A673 (cell line): ENCODE results near the gene GAK. TPM values are rescaled to one million over a fixed set of nuclear protein-coding genes. Genes with fewer than 3 reads are reported as not detected.

Experiments used
- BruUV-seq: library from RNA; stranded (reverse); fragments of 400-500 nt; replicated peaks from 2 replicates; lab custom pipeline; 2021; lab: Mats Ljungman, UMichigan
- CTCF ChIA-PET: fragments of 300-600 bp; sonication (Branson Sonifier 250); formaldehyde crosslinking; loops from one replicate; lab custom pipeline; 2022; ENCODE audit warnings: antibody characterized with exemption; lab: Charles Lee
- POLR2A ChIA-PET: fragments of 300-600 bp; sonication (Branson Sonifier 250); formaldehyde crosslinking; loops from one replicate; lab custom pipeline; 2022; ENCODE audit warnings: antibody characterized with exemption; ENCODE audit not compliant: low non-redundant PET; lab: Charles Lee
- DNase-seq: peaks from one replicate; pipeline ENCODE4 v3.0.0-alpha.2; 2015; ENCODE audit warnings: low spot score
- H3K27ac ChIP-seq: fragments of 200-600 bp; sonication (generic); 2 replicates; pipeline ENCODE4 v1.5.1; 2016; ENCODE audit warnings: mixed run types, low read depth, mild to moderate bottlenecking, mixed read lengths, antibody characterized with exemption, low read length; ENCODE audit not compliant: poor library complexity, severe bottlenecking
- H3K27me3 ChIP-seq: fragments of 200-600 bp; sonication (generic); replicated peaks from 2 replicates; pipeline ENCODE4 v1.6.1; 2017; ENCODE audit warnings: mixed run types, low read depth, mild to moderate bottlenecking, mixed read lengths, antibody characterized with exemption, low read length; ENCODE audit not compliant: insufficient read depth, poor library complexity
- H3K36me3 ChIP-seq: fragments of 200-600 bp; sonication (generic); 2 replicates; pipeline ENCODE4 v1.6.1; 2016; ENCODE audit warnings: mixed run types, mild to moderate bottlenecking, mixed read lengths, antibody characterized with exemption, low read length; ENCODE audit not compliant: insufficient read depth, poor library complexity, severe bottlenecking
- H3K4me1 ChIP-seq: fragments of 200-600 bp; sonication (generic); 2 replicates; pipeline ENCODE4 v1.6.1; 2017; ENCODE audit warnings: mixed run types, mild to moderate bottlenecking, mixed read lengths, antibody characterized with exemption, low read length; ENCODE audit not compliant: insufficient read depth, poor library complexity, severe bottlenecking
- H3K4me3 ChIP-seq: fragments of 200-600 bp; sonication (generic); 2 replicates; pipeline ENCODE4 v1.5.1; 2016; ENCODE audit warnings: low read depth, mixed run types, mild to moderate bottlenecking, mixed read lengths, low read length; ENCODE audit not compliant: poor library complexity, severe bottlenecking
- H3K9me3 ChIP-seq: fragments of 200-600 bp; sonication (generic); 2 replicates; pipeline ENCODE4 v1.6.1; 2016; ENCODE audit warnings: mixed run types, low read depth, mild to moderate bottlenecking, mixed read lengths, antibody characterized with exemption, low read length; ENCODE audit not compliant: poor library complexity, severe bottlenecking
- CTCF ChIP-seq: fragments of 300-800, 200-600 bp; sonication (generic); conservative IDR thresholded peaks from 2 replicates; pipeline ENCODE4 v1.5.1; 2017; ENCODE audit warnings: low read depth, mild to moderate bottlenecking, antibody characterized with exemption, low read length, moderate library complexity, mixed read lengths
- EZH2 ChIP-seq: fragments of 200-600 bp; sonication (generic); IDR thresholded peaks from 2 replicates; pipeline ENCODE4 v1.6.1; 2017; ENCODE audit warnings: borderline replicate concordance, low read depth, mild to moderate bottlenecking, mixed read lengths, antibody characterized with exemption, low read length; ENCODE audit not compliant: poor library complexity, severe bottlenecking
- intact Hi-C: fragments of 100-400 bp; cut with micrococcal nuclease; formaldehyde crosslinking; loops from one replicate; pipeline ENCODE4 v1.10.0; 2022; ENCODE audit not compliant: unreplicated experiment
- total RNA-seq: library from RNA; stranded (reverse); gene quantifications from 2 replicates; pipeline ENCODE4 v1.2.3, GENCODE V29; 2021

The GAK gene
- total RNA-seq, 1 experiment from 2014 or later: 96.2 TPM

GRCh38 chr4:884259-884658, 47.9 kb downstream of the GAK start:
- CTCF ChIA-PET: no interaction called here
- H3K27me3 ChIP-seq: no peaks in the 10 kb centered on the region
- intact Hi-C loops: no loop called here
- no peak overlapping the region for H3K4me3 ChIP-seq
- no peak overlapping the region for H3K27ac ChIP-seq
- POLR2A ChIA-PET: no interaction called here
- no peaks in the 10 kb centered on the region for H3K9me3 ChIP-seq
- no peak for TF ChIP-seq CTCF
- H3K36me3 ChIP-seq: peaks cover 4% of the 10 kb centered on the region
- no peaks in the 10 kb centered on the region for H3K4me1 ChIP-seq
- no peak for DNase-seq
- no TSS peak for BruUV-seq

GRCh38 chr4:883377-884095, 48.6 kb downstream of the GAK start:
- no peak for TF ChIP-seq CTCF
- no peak for TF ChIP-seq EZH2
- ChIA-PET CTCF (no interaction called here), POLR2A (no interaction called here)
- no peak for DNase-seq
- no TSS peak for BruUV-seq
- H3K36me3 ChIP-seq: no peaks in the 10 kb centered on the region
- H3K4me3 ChIP-seq: no peak overlapping the region
- H3K27me3 ChIP-seq: no peaks in the 10 kb centered on the region
- no peaks in the 10 kb centered on the region for H3K4me1 ChIP-seq
- H3K27ac ChIP-seq: no peak overlapping the region
- H3K9me3 ChIP-seq: no peaks in the 10 kb centered on the region
- intact Hi-C loops: no loop called here

- TF ChIP-seq EZH2 (no peak), CTCF (no peak)
- intact Hi-C loops: no loop called here
- no peaks in the 10 kb centered on the region for H3K27me3 ChIP-seq
- H3K4me1 ChIP-seq: no peaks in the 10 kb centered on the region
- BruUV-seq: no TSS peak
- POLR2A ChIA-PET: no interaction called here
- H3K4me3 ChIP-seq: no peak overlapping the region
- no peak overlapping the region for H3K27ac ChIP-seq
- CTCF ChIA-PET: no interaction called here
- no peaks in the 10 kb centered on the region for H3K36me3 ChIP-seq
- DNase-seq: no peak
- H3K9me3 ChIP-seq: no peaks in the 10 kb centered on the region
Observed at GRCh38 chr4:882646-883045, 49.5 kb downstream of the GAK start.
